NCI-H446 (cell line): ENCODE results near the gene FAM177B.

Source experiments
- DNase-seq, 2 experiments: peaks; one replicate each; lab custom pipeline; 2025; lab: John Stamatoyannopoulos, UW

The FAM177B gene

DNA sequence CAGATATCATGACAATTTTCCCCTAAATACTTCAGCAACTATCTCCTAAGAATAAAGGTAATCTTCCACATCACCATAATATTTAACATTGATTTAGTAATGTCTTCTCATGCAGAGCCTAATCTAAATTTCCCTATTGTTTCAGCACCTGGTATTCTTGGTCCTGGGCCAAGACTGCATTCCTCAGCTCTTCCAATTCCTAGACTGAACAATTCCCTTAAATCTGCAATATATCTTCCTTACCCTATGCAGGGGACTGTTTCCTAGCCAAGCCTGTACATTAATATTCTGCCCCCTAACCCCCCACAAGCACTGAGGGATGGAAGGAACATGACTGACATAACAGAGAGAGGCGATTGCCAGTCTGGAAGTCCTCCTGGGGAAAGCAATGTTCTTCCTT lies 49.1 kb downstream of the FAM177B start:
- no peak for DNase-seq

DNA sequence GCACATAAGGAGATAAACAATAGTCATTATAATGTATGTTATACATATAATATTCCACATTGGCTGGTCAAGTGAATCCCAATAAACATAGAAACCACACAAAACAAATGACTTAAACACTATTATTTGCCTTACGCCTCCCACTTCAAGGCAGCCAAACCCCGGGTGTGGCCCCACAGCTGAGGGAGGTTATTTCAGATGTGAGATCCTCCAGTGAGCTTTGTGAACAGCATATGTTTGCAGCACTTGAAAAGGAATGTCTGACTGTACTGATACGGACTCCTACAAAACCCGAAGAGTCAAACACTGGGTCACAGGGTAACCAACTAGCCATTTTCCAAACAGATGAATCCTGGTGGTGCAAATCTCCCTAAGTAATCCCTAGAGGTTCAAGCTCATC lies 50.7 kb downstream of the FAM177B start:
- DNase-seq: no peak

DNA sequence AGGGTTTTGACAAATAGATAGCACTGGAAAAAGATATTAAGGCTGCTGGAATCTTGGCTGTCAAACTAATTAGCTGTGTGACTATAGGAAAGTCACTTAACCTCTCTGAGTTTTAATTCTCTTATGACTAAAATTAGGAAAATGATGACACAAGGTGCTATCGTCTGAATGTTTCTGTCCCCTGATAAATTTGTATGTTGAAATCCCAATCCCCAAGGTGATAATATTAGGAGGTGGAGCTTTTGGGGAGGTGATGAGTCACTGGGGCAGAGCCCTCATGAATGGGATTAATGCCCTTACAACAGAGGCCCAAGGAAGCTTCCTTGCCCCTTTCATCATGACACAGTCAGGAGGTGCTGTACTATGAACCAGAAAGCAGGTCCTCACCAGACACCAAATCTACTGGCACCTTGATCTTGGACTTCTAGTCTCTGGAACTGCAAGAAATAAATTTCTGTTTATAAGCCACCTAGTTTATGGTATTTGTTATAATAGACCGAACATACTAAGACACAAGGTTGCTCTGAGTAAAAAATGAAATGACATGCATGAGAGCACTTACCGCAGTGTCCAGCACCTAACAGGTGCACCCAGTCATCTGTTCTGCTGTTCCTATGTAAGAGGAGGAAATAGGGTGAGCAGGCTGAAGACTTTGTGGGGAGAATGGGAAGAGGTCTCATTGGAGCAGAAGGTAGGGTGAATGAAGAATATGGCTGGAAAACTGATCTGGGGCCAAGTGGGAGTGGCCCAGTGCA lies 51.6 kb downstream of the FAM177B start:
- DNase-seq: no peak

GRCh38 chr1:222790115-222790514 lies 53.1 kb downstream of the FAM177B start:
- DNase-seq: no peak

DNA sequence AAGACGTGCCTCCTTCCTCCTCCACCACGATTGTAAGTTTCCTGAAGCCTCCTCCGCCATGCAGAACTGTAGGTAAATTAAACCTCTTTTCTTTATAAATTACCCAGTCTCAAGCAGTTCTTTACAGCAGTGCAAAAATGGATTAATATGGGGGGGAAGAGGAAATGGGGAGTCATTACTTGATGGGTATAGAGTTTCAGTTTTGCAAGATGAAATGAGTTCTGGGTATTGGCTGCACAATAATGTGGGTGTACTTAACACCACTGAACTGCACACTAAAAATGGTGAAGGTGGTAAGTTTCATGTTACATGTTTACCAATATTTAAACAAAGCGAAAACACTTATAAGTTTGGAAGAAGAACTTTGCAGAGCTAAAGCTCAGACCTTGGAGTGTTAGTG lies 53.5 kb downstream of the FAM177B start:
- DNase-seq: no peak

DNA sequence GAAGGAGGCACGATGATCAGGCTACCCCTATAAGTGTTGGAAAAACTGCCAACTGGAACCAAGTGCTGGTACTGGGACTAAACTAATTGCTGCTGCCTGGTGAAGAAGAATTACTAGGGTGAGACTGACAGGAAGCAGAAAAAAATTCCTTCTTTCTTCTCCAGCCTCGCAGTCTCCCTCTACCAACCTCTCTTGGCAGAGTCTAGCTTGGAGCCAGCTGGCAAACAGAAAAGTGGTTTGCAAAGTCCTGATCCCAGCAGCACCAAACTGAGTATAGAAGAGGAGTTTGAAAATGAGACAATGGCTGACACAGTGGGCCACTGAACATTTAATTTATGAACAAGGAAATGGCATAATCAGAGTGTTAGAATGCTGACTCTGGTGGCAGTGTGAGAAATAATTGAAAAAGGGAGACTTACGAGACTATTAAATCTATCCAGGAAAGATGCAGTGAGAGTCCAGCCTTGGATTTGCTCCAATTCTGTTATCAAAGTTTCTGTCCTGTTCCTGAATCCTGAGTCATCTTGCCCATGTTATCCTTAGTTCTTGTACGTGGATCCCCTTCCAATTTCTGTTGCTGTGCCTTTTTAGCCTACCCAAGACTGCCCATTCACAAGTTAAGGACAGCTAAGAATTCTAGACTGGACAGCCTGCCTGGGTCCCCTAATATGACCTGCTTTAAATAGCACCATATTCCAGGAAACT lies 54.2 kb downstream of the FAM177B start:
- DNase-seq: peak in 1 of 2 experiments; percentile 36

GRCh38 chr1:222792744-222793143 lies 55.7 kb downstream of the FAM177B start:
- DNase-seq: peak in 1 of 2 experiments; percentile 22

- DNase-seq: peak in 1 of 2 experiments; percentile 23
These were observed 57.9 kb downstream of the FAM177B start for GRCh38 chr1:222794656-222795474.

DNA sequence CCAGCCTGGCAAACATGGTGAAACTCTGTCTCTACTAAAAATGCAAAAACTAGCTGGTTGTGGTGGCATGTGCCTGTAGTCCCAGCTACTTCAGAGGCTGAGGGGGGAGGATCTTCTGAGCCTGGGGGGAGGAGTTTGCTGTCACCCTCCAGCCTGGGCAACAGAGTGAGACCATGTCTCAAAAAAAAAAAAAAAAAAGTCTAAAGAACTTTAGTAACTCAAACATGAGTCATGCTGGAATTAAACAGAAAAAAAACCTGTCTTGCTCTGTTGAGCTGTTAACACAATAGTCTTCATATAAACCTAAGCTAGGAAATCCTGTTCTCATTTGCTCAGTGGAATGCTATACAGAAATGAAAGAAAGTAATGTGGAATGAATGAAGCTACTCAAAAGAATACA lies 61.1 kb downstream of the FAM177B start:
- no peak for DNase-seq

- no peak for DNase-seq
These were observed 62.0 kb downstream of the FAM177B start for GRCh38 chr1:222798975-222799374.
